HCEC 1CT (cell line): ENCODE data around the gene ERCC6L2.

Experiments used
- DNase-seq: peaks from one replicate; pipeline ENCODE4 v3.0.0-alpha.2; 2017

The ERCC6L2 gene

DNA sequence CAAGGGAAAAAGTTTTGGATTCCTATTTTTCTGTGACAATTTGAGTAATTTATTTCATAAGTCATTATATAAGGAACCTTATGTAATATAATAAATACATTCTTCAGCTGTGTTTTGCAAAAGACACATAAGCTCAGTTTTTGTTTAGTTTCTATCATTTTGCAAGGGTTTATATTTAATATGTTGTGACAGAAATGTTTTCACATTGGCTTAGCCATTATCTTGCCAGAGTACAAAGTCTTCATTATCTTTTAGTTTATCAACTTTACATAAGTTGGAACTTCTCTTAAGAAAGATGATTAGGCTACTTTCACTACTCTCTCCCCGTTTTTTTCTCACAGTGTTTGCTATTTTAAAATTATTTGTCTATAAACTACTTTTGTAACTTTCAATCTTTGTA, 54.8 kb downstream of the ERCC6L2 start:
- DNase-seq = no peak

DNA sequence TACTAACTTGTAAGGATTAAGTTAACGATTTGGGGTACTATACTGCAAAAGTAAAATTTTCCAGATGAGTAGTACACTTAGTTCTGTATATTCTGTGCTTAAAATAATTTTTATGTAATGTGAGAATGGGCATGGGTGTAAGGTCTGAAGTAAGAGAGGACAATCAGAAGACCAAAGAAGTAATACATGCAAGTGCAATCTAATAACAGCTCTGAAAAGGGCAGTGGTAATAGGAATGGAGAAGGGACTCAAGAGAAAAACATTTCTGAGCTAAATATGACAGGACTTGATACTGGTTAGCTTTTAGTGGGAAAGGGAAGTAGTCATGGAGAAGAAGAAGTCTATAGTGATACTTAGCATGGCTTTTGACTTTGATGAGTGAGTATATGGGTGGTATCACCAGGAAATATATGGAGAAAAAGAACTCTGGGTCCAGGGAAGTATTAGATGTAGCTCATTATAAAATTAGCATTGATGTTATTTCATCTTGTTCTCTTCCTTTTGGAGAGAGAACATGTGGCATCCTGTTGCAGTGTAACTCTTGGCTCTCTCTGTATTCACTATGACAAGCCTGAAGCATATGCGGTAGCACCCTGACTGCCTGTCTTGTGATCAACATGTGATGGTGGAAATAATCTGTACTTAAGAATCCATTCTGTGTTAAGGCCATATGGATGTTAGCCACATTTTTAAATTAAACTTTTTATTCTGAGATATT, 60.5 kb downstream of the ERCC6L2 start:
- no peak for DNase-seq

DNA sequence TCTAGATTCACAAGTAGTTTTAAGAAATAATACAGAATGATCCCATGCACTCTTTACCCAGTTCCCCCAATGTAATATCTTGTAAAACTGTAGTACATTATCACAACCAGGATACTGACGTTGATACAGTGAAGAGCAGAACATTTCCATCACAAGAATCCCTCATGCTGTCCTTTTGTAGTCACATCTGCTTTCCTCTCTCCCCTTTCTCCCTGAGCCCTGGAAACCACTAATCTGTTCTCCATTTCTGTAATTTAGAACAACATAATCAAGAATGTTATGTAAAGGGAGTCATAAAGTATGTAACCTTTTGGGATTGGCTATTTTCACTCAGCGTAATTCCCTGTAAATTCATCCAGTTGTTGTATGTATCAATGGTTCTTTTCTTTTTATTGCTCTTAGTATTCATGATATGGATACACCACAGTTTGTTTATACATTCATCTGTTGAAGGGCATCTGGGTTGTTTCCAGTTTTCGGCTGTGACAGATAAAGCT, 61.1 kb downstream of the ERCC6L2 start:
- no peak for DNase-seq

DNA sequence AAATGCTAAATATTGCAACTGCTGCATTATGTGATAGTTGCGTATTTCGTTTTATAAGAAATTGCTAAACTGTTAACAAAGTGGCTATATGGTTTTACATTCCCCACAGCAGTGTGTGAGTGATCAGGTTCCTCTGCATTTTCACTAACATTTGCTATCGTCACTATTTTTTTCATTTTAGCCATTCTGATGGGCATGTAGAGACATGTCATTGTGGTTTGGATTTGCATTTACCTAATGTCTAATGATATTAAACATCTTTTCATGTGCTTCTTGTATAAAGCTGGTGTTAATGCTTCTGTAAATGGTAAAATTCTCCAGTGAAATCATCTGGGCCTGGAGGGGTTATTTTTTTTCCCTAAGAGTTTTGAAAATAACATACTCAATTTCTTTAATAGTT, 61.6 kb downstream of the ERCC6L2 start:
- DNase-seq = no peak

DNA sequence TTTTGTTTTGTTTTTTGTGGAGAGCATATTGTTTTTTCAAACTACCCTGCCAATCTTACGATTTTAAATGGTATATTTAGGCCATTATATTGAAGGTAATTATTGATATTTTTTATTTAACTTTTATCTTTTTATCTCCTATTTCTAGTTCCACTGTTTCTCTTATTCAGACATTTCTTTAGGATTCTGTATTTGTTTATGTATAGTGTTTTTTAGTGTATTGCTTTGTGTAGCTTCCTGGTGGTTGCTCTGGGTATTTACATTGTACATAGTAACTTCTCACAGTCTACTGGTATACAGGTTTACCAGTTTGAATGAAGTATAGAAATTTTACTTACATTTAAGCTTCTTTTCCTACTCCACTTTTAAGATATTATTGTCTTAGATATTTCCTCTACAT, 63.2 kb downstream of the ERCC6L2 start:
- DNase-seq = no peak

DNA sequence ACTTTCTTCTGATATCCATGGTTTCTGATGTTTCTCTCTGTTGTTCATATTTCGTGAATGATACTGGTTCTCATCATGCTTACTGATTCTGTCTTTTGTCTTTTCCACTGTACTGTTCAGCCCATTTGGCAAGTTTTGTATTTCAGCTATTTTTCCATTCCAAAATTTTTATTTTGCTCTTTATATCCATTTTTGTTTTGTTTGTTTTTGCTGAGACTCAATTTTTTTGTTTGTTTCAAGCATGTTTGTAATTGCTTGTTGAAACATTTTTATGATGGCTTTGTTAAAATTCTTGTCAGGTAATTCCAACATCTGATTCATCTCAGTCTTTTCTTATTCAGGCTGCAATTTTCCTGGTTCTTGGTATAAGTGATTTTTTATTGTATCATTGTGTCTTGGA, 64.0 kb downstream of the ERCC6L2 start:
- DNase-seq = no peak

DNA sequence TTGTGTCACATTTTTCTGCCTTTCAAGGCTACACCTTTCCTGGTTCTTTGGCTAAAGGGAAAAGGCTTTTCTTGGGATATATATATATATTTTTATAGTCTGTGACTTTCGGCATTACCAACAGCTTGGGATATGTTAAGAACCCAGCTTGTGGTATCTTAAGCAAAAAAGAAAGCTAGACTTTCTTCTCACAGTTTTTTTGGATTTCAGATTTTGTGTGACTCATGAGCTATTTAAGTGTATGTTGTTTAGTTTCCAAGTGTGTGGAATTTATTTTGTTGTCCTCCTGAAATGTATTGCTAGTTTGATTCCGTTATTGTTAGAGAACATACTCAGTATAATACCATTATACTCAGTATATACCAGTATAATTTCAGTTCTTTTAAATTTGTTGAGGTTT, 64.8 kb downstream of the ERCC6L2 start:
- peak; percentile 5 for DNase-seq

DNA sequence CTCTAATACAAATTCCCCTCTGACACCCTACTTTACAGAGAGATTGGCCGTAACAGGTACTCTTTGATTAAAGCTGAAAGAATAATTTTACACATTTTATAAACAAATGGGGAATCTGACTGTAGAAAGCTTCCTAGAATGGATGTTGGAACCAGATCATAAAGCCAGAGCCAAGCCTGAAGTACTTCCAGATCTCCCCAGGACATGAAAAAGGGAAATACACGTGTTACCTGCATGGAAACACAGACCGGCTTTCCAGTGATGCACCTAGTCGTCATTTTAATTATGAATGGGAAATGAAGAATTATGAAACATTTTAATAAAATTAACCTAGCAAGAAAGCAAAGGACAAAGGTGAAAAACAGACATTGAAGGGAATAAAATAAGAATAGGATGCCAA, 66.5 kb downstream of the ERCC6L2 start:
- no peak for DNase-seq

DNA sequence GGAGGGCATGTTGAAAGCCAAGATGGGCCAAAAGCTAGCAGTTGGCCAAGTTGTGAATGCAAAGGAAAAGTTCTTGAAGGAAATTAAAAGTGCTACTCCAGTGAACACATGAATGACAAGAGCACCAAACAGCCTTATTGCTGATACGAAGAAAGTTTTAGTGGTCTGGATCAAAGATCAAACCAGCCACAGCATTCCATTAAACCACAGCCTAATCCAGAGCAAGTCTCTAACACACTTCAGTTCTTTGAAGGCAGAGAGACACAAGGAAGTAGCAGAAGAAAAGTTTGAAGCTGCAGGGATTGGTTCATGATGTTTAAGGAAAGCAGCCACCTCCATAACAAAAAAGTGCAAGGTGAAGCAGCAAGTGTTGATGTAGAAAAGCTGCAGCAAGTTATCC, 71.6 kb downstream of the ERCC6L2 start:
- no peak for DNase-seq

- DNase-seq = no peak
Observed at GRCh38 chr9:95952471-95952870, 77.0 kb downstream of the ERCC6L2 start.

- DNase-seq = no peak
Observed at GRCh38 chr9:95953986-95954385, 78.5 kb downstream of the ERCC6L2 start.

DNA sequence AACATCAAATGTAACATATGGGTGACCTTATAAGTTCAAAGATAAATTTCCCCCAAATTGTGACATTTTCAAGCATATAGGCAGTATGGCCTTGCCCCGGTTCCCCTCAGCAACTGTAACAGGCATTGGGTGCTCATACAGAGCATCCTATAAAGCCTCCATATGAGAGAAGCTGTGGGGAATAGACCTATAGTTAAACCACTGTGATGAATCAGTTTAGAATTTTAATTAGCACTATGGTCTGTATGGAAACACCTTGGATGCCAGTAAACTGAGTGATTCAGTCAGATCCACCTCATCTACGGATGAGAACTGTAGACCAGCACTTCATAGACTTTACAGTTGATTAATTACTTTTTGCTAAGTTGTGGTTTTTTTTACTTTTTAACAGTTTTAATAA, 79.4 kb downstream of the ERCC6L2 start:
- no peak for DNase-seq

GRCh38 chr9:95962936-95963335, 87.4 kb downstream of the ERCC6L2 start:
- DNase-seq = no peak

DNA sequence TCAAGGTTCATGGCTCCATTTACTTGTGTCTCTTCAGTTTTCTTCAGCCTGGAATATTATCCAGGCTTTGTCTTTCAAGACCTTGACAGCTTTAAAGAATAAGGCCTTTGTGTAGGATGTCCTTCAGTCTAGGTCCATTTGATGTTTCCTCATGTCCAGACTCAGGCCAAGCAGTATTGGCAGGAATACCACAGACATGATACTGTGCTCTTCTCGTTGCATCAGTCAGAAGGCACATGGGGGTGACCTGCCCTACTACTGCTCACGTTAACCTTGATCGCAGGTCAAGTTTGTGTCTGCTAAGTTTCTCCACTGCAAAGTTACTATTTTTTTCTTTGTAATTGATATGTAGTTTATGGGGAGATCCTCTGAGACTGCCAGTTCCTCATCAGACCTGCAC, 88.2 kb downstream of the ERCC6L2 start:
- DNase-seq = no peak

DNA sequence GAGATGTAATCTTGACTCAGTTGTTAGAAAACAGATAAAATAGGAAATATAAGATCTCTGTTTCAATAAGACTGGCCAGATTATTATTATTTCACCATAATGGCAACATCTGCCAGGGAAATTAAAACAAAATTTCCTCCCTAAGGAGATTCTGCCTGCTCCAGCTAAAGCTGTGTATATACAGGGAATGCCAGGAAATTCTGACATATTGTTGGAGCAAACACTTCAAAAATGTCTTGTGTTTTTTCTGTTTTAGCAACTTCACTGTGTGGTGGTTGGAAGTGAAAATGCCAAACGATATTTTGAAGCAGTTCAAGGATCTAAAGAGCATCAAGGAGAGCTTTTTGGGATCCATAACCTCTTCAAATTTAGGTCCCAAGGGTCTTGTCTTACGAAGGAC, 90.8 kb downstream of the ERCC6L2 start:
- no peak for DNase-seq

GRCh38 chr9:95970317-95970716, 94.8 kb downstream of the ERCC6L2 start:
- DNase-seq = no peak

- no peak for DNase-seq
Observed at GRCh38 chr9:95971815-95972214, 96.3 kb downstream of the ERCC6L2 start.

GRCh38 chr9:95974389-95974788, 98.9 kb downstream of the ERCC6L2 start:
- no peak for DNase-seq

- no peak for DNase-seq
Observed at GRCh38 chr9:95977371-95977770, 101.9 kb downstream of the ERCC6L2 start.

GRCh38 chr9:95978106-95978505, 102.6 kb downstream of the ERCC6L2 start:
- no peak for DNase-seq

DNA sequence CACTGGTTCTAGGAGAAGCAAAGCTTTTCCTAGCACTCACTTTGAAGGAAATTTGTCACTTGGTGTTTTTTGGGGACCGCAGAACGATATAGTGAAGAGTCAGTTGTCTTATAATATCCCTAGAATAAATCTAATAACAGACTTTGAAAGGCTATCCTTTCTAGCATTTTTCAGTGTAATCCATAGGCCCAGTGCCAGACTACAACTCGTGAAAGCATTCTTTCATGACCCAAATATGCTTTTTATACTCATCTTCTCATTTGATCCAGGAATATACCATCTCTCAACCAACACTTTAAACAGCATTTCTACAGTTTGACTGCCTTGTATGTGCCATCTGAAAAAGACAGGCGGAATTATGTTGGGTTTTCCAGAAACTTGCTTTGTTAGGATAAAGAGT, 104.0 kb downstream of the ERCC6L2 start:
- DNase-seq = no peak

DNA sequence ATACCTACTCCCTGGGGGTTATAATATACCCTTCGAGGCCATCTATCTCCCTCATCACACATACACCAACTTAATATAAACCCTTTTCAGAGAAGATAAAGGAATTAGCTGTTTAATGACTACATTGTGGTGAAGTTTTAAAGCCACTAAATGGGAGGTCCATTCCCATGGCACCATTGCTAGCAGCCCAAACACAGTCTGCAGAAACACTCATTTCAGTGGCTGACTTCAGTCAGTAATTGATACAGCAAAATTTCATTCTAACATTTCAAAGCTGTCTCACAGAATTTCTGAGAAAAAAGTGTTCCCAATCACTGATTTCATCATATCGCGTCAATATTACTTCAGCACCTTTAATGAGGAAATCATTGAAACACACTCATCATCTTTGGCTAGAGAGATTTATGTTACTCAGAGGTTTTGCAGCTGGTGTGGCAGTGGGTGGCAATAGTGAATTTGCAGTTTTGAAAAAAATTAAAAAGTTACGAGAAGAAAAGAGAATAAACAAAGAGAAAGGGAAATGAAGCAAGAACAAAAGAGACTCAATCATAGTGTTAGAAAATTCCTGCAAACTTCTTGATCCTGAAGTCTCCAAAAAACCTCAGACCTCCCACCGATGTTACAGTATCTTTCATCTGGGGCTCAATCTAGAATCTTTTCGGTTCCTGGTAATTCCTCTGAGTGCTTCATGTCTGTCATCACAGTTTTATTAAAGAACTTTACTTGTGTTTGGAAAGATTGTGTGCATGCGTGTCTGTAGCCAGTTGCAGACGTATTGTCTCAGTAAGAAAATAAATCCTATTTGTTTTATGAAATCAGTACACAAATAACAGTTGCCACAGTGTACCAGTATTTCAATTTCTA, 105.0 kb downstream of the ERCC6L2 start:
- DNase-seq = peak; percentile 75

- DNase-seq = peak; percentile 41
Observed at GRCh38 chr9:95981761-95982390, 106.4 kb downstream of the ERCC6L2 start.
